IPS-15b (cell line): ENCODE measurements around the gene SMIM23.

Experiments
- H3K27me3 ChIP-seq: one replicate; pipeline ENCODE4 v1.6.1; 2013; ENCODE audit warnings: low read length; ENCODE audit not compliant: control insufficient read depth, insufficient read depth
- H3K36me3 ChIP-seq: one replicate; pipeline ENCODE4 v1.6.1; 2013; ENCODE audit warnings: low read length; ENCODE audit not compliant: control insufficient read depth, insufficient read depth
- H3K4me1 ChIP-seq: one replicate; pipeline ENCODE4 v1.6.1; 2013; ENCODE audit warnings: mild to moderate bottlenecking, low read length; ENCODE audit not compliant: control insufficient read depth, insufficient read depth
- H3K4me3 ChIP-seq: one replicate; pipeline ENCODE4 v1.5.1; 2013; ENCODE audit warnings: low read depth, low read length
- H3K9ac ChIP-seq: one replicate; pipeline ENCODE4 v1.6.1; 2013; ENCODE audit warnings: low read depth, mild to moderate bottlenecking, low read length
- H3K9me3 ChIP-seq: one replicate; pipeline ENCODE4 v1.6.1; 2013; ENCODE audit warnings: mild to moderate bottlenecking, low read length; ENCODE audit not compliant: control insufficient read depth, insufficient read depth

The SMIM23 gene

DNA sequence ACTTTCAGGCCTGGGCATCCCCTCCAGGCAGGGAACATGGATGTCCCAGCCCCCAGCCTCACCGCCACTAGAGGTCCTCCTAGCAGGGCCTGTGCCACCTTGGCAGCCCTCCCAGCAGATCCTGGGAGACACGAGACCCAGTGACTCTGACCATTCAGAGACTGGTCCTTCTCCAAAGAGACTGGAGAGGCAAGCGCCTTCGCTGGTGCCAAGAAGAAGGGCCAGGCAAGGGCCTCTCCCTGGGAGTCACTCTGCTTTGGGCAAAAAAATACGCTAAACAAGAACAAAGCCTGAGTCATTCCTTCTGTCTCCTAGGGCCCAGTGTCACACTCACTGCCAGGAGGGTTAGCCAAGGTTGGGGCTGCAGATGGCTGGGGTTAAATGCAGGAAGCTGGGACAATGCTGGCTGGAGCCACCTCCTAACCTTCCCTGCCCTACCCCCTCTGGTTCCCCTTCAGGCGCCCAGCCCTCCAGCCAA is 35.3 kb upstream of the SMIM23 start:
- H3K36me3 ChIP-seq, result no peaks in the 10 kb centered on the region
- H3K9me3 ChIP-seq, result no peaks in the 10 kb centered on the region
- no peak overlapping the region for H3K9ac ChIP-seq
- H3K27me3 ChIP-seq, result no peaks in the 10 kb centered on the region
- H3K4me3 ChIP-seq, result no peak overlapping the region
- H3K4me1 ChIP-seq, result no peaks in the 10 kb centered on the region

DNA sequence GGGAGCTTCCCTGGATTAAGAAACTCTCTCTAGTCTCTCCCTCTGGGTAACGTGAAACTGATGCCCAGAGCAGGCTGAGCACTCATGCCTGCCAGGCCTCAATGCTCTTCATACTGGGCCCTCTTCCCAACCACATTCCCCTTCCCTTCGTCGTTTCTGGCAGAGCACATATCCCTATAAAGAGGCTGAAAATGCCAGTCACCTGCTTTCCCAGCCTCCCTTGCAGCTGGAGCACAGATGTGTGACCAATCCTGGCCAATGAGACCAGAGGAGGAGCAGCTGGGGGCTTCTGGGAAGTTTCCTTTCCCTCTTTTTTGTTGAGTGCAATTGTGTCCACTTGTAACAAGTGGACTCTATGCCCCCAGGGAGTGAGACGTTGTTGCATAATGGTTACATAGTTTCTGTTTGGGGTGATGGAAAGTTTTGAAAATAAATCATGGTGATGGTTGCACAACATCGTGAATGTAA is 30.2 kb upstream of the SMIM23 start:
- Histone ChIP-seq H3K9me3 (no peaks in the 10 kb centered on the region), H3K4me1 (no peaks in the 10 kb centered on the region), H3K9ac (no peak overlapping the region), H3K36me3 (no peaks in the 10 kb centered on the region), H3K4me3 (no peak overlapping the region), H3K27me3 (no peaks in the 10 kb centered on the region)

DNA sequence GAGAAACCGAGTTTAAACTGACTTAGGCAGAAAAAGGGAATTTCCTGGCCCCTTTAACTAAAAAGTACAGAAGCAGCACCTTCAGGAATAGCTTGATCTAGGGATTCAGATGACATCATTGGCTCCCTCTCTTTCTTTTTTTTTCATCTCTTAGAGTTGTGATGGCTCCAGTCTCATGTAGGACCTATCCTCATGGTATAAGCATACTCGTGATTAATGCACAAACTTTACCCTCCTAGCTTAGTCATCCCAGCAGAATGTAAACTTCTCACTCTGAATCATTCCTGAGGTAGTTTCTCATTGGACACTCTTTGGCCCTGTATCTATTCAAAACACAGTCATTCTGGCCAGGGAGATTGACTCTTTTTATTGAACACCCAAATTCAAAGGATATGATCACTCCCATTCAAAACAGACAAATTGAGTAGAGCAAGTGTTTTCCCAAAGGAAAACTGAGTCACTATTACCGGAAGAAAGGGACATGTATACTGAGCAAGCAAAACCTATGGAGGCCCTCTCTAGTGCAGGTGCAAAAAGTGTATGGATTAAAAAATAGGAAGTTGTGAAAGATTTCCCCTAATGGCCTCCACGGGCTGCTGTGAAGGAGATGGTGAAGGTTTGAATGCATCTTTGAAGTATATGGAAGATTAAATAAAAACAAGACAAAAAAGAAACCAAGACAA is 27.6 kb upstream of the SMIM23 start:
- Histone ChIP-seq H3K36me3 (no peaks in the 10 kb centered on the region), H3K9ac (no peak overlapping the region), H3K27me3 (no peaks in the 10 kb centered on the region), H3K4me3 (no peak overlapping the region), H3K4me1 (no peaks in the 10 kb centered on the region), H3K9me3 (no peaks in the 10 kb centered on the region)

DNA sequence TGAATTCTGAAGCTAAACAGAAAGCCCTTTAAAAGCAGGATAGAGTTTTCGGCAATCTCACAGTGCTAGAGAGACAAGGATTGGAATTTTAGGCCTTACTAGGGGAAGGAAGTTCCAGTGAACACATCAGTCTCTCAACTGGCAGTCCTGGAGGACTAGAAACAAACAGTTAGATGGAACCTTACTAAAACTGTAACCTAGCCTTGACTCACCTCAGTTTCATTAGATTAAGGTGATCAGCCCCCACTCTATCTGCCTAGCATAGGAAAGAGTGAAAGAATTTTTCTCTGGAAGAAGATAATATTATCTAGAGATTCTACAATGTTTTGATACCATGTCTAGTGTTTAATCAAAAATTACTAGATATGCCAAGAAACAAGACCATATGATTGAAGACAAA is 25.8 kb upstream of the SMIM23 start:
- no peaks in the 10 kb centered on the region for H3K36me3 ChIP-seq
- H3K9ac ChIP-seq, result no peak overlapping the region
- no peaks in the 10 kb centered on the region for H3K27me3 ChIP-seq
- H3K4me1 ChIP-seq, result no peaks in the 10 kb centered on the region
- no peaks in the 10 kb centered on the region for H3K9me3 ChIP-seq
- no peak overlapping the region for H3K4me3 ChIP-seq

DNA sequence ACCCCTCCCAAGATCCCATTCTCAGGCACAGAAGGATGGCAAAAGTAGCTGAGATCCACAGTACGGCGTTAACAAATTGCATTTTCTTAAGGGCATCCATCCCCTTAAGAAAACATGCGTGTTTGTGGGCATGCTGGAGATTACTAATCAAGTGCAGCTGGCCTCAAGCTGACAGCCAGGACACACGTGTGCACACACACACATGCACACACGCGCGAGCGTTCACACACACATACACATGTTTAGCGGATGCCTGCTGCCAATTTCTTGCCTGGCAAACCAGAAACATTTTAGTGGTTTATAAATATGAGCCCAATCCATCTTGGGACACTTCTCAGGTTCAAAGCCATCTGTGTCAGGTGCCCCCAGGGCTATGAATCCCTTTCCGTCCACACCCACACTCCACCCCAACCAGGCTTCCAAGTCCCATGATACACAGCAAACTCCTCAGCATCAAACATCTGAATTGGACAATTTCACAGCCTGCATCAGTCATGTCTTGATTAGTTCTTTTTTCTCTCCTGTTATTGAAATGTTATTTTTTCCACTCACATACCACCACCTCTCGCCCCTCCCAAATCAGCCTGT is 23.5 kb upstream of the SMIM23 start:
- Histone ChIP-seq H3K9me3 (no peaks in the 10 kb centered on the region), H3K4me3 (no peak overlapping the region), H3K27me3 (no peaks in the 10 kb centered on the region), H3K36me3 (no peaks in the 10 kb centered on the region), H3K9ac (no peak overlapping the region), H3K4me1 (no peaks in the 10 kb centered on the region)

DNA sequence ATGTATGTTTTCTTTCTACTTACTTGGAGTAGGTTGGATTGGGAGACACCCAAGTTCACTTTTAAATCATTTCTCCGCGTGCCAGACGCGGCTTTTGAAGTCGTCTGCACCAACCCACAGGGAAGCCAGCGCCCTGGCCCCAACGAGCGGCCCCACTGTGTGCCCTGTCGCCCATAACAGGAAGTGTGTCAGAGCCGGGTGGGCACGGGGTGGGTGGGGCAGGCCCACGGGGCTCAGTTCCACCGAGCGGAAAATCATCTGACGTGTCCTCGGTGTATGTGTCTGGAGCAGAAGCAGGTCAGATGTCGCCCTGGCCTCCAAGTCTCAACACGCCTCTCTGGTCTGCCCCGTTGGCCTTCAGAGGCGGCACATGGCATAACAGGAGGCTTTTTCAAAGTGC is 22.7 kb upstream of the SMIM23 start:
- Histone ChIP-seq H3K4me3 (no peak overlapping the region), H3K9ac (no peak overlapping the region), H3K9me3 (no peaks in the 10 kb centered on the region), H3K27me3 (no peaks in the 10 kb centered on the region), H3K36me3 (no peaks in the 10 kb centered on the region), H3K4me1 (no peaks in the 10 kb centered on the region)

DNA sequence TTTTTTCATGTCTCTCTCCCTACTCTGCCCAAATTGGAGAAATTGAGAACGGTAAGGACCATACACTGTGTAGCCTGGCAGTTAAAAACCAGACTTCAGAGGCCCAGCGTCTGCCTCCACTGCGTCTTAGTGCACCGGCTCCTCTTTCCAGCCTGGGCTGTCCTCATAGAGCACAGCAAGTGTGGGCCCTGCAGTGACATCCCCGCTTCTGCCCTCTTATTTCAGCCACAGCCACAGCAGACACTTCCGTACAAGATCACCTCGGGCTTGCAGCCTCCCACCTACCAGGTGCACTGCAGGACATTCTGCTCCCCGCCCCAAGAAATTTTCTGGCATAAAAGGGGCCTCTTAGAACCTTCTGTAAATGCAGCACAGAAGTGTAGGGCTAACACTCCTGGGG is 21.4 kb upstream of the SMIM23 start:
- H3K27me3 ChIP-seq, result no peaks in the 10 kb centered on the region
- no peak overlapping the region for H3K4me3 ChIP-seq
- H3K4me1 ChIP-seq, result no peaks in the 10 kb centered on the region
- no peak overlapping the region for H3K9ac ChIP-seq
- no peaks in the 10 kb centered on the region for H3K36me3 ChIP-seq
- H3K9me3 ChIP-seq, result no peaks in the 10 kb centered on the region

DNA sequence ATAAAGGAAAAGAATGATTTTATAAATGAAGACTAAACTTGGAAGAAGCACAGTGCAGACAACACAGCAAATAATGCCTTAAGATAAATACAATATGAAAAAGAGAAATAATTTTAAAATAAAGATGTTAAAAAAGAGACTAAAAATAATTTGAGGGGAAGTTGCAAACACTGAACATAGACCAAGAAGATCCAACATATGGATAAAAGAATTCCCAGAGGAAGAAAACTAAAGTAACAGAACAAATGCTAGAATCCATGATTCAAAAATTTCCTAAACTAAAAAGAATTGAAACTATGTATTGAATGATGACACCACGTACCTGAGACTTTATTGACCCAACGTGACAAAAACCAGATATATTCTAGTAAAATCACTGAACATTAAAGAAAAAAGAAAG is 18.7 kb upstream of the SMIM23 start:
- peaks cover 2% of the 10 kb centered on the region for H3K4me1 ChIP-seq
- no peaks in the 10 kb centered on the region for H3K9me3 ChIP-seq
- H3K27me3 ChIP-seq, result no peaks in the 10 kb centered on the region
- no peak overlapping the region for H3K9ac ChIP-seq
- H3K4me3 ChIP-seq, result no peak overlapping the region
- H3K36me3 ChIP-seq, result no peaks in the 10 kb centered on the region

DNA sequence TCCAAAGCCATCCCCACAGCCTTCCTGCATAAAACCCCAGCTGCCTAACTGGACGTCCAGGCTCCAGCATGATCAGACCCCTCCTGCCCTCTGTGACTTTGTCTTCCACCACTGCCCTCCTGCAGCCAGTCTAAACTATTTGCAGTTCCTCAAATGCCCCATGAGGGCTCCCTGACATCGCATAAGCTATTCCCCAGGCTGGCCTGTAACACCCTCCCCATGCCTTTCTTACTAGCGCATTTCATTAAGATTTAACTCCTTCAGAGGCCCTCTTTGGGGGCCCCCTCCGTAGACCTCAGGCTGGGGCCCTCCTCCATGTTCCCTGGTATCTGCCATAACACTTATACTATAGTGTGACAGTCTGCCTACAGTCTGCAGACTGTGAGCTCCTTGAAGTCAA is 15.5 kb upstream of the SMIM23 start:
- Histone ChIP-seq H3K4me1 (peaks cover 2% of the 10 kb centered on the region), H3K27me3 (no peaks in the 10 kb centered on the region), H3K4me3 (no peak overlapping the region), H3K9ac (no peak overlapping the region), H3K9me3 (no peaks in the 10 kb centered on the region), H3K36me3 (no peaks in the 10 kb centered on the region)

DNA sequence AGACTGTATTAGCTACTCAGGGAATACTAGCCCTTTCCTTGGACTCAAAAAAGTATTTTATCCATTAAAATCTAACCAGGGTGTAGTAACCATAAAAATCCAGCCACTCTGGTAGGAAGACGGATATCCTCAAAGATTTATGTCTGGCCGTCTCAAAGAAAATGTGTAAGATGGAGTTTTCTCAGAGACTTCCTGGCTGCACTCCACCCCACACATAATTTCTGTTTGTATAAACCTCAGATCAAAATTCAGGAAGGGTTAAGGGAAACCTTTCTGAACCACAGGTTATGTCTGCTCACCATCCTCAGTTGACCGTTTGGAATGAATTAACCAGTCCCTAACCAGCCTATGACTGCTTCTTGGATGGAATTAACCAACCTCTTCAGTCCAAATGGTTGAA is 13.8 kb upstream of the SMIM23 start:
- no peak overlapping the region for H3K4me3 ChIP-seq
- H3K4me1 ChIP-seq, result peaks cover 2% of the 10 kb centered on the region
- no peaks in the 10 kb centered on the region for H3K36me3 ChIP-seq
- H3K9ac ChIP-seq, result no peak overlapping the region
- H3K27me3 ChIP-seq, result no peaks in the 10 kb centered on the region
- no peaks in the 10 kb centered on the region for H3K9me3 ChIP-seq

DNA sequence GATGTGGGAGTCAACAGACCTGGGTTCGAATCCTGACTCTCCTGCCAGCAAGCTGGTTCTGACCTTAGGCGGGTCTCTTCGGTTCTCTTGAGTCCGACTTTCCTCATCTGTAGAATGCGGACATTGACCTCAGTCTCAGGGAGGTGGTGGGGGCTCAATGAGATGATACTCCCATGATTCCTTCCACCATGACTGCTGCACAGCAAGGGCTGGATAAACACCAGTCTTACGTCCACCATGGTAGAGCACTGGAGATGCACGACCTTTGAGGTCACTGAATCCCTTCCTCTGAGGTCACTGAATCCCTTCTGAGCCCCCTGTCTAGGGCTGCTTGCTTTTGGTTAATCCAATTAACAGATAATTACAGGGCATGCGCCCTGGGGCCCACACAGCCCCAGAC is 12.5 kb upstream of the SMIM23 start:
- no peaks in the 10 kb centered on the region for H3K27me3 ChIP-seq
- peaks cover 2% of the 10 kb centered on the region for H3K4me1 ChIP-seq
- no peaks in the 10 kb centered on the region for H3K9me3 ChIP-seq
- H3K9ac ChIP-seq, result no peak overlapping the region
- no peak overlapping the region for H3K4me3 ChIP-seq
- H3K36me3 ChIP-seq, result no peaks in the 10 kb centered on the region

DNA sequence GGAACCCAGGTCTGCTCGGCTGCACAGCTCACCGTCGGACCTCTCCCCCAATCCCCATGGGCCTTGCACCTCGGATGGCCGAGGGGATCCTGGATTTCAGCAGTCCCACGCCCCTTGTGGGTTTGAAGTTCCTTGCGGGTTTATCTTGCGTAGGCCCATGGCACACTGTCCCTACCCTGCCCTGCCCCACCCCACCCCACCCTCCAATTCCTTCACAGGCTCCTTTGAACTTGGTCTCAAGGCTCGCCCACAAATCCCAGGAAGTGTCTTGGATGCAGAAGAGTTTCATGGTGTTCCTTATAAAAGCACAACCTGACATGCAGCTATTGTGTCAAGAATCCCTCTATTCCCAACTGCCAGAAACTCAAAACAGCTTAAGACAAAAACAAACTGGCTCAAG is 11.2 kb upstream of the SMIM23 start:
- Histone ChIP-seq H3K27me3 (no peaks in the 10 kb centered on the region), H3K9me3 (no peaks in the 10 kb centered on the region), H3K36me3 (no peaks in the 10 kb centered on the region), H3K9ac (no peak overlapping the region), H3K4me3 (no peak overlapping the region), H3K4me1 (peaks cover 2% of the 10 kb centered on the region)
